Stimulated activated naive CD8-positive, alpha-beta T cell treated with anti-CD3 and anti-CD28 coated beads, Interleukin-15, Interleukin-2, amounts not matched to agents 100 U/mL and 50 U/mL, for 24 hours (primary cell): ENCODE measurements around the gene PRRX1.

Experiments used
- ATAC-seq: fragments of 150-1000 bp; cut with Tn5 transposase; one replicate; pipeline ENCODE4 v1.10.0; 2021
- DNase-seq: peaks from one replicate; pipeline ENCODE4 v3.0.0; 2021

Gene PRRX1

GRCh38 chr1:170723518-170723917 is 59.6 kb downstream of the PRRX1 start:
- no peak for DNase-seq
- no peak for ATAC-seq

GRCh38 chr1:170725326-170725725 is 61.4 kb downstream of the PRRX1 start:
- ATAC-seq (no peak), DNase-seq (no peak)

GRCh38 chr1:170727963-170728362 is 64.0 kb downstream of the PRRX1 start:
- no peak for DNase-seq
- ATAC-seq: no peak

- no peak for DNase-seq
- ATAC-seq: no peak
Measured at GRCh38 chr1:170729225-170730002, 65.5 kb downstream of the PRRX1 start.

GRCh38 chr1:170730014-170730413 is 66.1 kb downstream of the PRRX1 start:
- no peak for DNase-seq
- ATAC-seq: no peak

- no peak for DNase-seq
- ATAC-seq: no peak
Measured at GRCh38 chr1:170730438-170730837, 66.5 kb downstream of the PRRX1 start.

GRCh38 chr1:170731566-170732251 is 67.8 kb downstream of the PRRX1 start:
- no peak for ATAC-seq
- no peak for DNase-seq

GRCh38 chr1:170732252-170732588 is 68.3 kb downstream of the PRRX1 start:
- no peak for DNase-seq

GRCh38 chr1:170734412-170735175 is 70.7 kb downstream of the PRRX1 start:
- ATAC-seq: no peak
- DNase-seq: no peak

More at GRCh38 chr1:170732252-170732588, 68.3 kb downstream of the PRRX1 start:
- ATAC-seq: no peak

- ATAC-seq (no peak), DNase-seq (no peak)
Measured at GRCh38 chr1:170735366-170736263, 71.7 kb downstream of the PRRX1 start.

- ATAC-seq (no peak), DNase-seq (no peak)
Measured at GRCh38 chr1:170739803-170740202, 75.9 kb downstream of the PRRX1 start.

GRCh38 chr1:170741678-170742077 is 77.7 kb downstream of the PRRX1 start:
- DNase-seq (no peak), ATAC-seq (no peak)

- no peak for DNase-seq
- no peak for ATAC-seq
Measured at GRCh38 chr1:170742600-170742999, 78.7 kb downstream of the PRRX1 start.

GRCh38 chr1:170743083-170743482 is 79.2 kb downstream of the PRRX1 start:
- ATAC-seq (no peak), DNase-seq (no peak)

- no peak for DNase-seq
- ATAC-seq: no peak
Measured at GRCh38 chr1:170749549-170749948, 85.6 kb downstream of the PRRX1 start.

GRCh38 chr1:170749959-170750358 is 86.0 kb downstream of the PRRX1 start:
- ATAC-seq: no peak

GRCh38 chr1:170755795-170756194 is 91.9 kb downstream of the PRRX1 start:
- no peak for DNase-seq
- no peak for ATAC-seq

More at GRCh38 chr1:170749959-170750358, 86.0 kb downstream of the PRRX1 start:
- DNase-seq: no peak

GRCh38 chr1:170758992-170759391 is 95.1 kb downstream of the PRRX1 start:
- ATAC-seq (no peak), DNase-seq (no peak)

GRCh38 chr1:170765279-170765678 is 101.3 kb downstream of the PRRX1 start:
- no peak for ATAC-seq

GRCh38 chr1:170765712-170766330 is 101.9 kb downstream of the PRRX1 start:
- DNase-seq: no peak

More at GRCh38 chr1:170765279-170765678, 101.3 kb downstream of the PRRX1 start:
- DNase-seq: no peak

GRCh38 chr1:170768929-170769328 is 105.0 kb downstream of the PRRX1 start:
- no peak for ATAC-seq

More at GRCh38 chr1:170765712-170766330, 101.9 kb downstream of the PRRX1 start:
- no peak for ATAC-seq

More at GRCh38 chr1:170768929-170769328, 105.0 kb downstream of the PRRX1 start:
- no peak for DNase-seq
